Omental fat pad (tissue), 4 donors: ENCODE measurements around the gene RNLS. TPM values are rescaled to one million over a fixed set of nuclear protein-coding genes. Genes with fewer than 3 reads are reported as not detected.

Experiments used
- ATAC-seq: fragments of 150-250 bp; one replicate; pipeline ENCODE4 v1.9.1; 2016; ENCODE audit warnings: mild to moderate bottlenecking, moderate library complexity; ENCODE audit not compliant: low FRiP score
- DNase-seq: peaks from one replicate; pipeline ENCODE4 v3.0.0-alpha.2; 2019; ENCODE audit warnings: low spot score
- total RNA-seq, 4 donors: library from RNA; depleted of rRNA; stranded (reverse); fragments of >200 nt; gene quantifications; one replicate each; pipeline ENCODE4 v1.1.0, GENCODE V29; 2016
- TF ChIP-seq, protein P1 (sequence below), 3 donors: fragments of 450-650 bp; IDR thresholded peaks; one replicate each; pipeline ENCODE4 v1.5.1; 2016 to 2017; ENCODE audit warnings: antibody characterized with exemption in 3 of 3, mild to moderate bottlenecking in 3 of 3, moderate library complexity in 2 of 3

RNLS gene
- total RNA-seq, 4 donors from 2014 or later, result 13.3 to 24.7 (median 18.3) TPM

DNA sequence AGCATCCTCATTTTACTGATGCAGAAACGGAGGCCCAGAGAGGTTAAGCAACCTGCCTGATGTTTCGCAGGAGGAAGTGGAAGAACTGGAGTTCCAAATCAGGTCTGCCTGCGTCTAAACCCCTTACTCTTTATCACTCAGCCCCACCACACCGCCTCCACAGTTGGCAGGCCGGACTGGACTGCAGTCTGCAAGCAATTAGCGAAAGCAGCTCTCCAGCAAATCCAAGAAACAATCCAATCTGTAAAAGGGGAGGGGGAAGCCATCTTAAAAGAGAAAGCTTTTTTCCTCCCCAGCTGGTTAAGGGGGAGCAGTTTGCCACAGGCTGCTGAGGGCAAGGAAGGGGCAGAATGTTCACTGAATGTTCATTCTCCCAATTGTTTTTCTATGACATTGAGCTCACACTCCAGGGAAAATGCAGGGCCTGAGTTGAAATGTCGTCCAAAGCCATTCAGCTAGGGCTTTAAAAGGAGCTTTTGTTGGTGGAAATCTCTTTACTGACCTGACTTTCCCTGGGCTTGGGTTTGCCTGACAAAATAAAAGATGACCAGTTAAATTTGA, 350.1 kb downstream of the RNLS start:
- DNase-seq, result no peak
- ATAC-seq, result no peak
- TF ChIP-seq, protein P1, sequence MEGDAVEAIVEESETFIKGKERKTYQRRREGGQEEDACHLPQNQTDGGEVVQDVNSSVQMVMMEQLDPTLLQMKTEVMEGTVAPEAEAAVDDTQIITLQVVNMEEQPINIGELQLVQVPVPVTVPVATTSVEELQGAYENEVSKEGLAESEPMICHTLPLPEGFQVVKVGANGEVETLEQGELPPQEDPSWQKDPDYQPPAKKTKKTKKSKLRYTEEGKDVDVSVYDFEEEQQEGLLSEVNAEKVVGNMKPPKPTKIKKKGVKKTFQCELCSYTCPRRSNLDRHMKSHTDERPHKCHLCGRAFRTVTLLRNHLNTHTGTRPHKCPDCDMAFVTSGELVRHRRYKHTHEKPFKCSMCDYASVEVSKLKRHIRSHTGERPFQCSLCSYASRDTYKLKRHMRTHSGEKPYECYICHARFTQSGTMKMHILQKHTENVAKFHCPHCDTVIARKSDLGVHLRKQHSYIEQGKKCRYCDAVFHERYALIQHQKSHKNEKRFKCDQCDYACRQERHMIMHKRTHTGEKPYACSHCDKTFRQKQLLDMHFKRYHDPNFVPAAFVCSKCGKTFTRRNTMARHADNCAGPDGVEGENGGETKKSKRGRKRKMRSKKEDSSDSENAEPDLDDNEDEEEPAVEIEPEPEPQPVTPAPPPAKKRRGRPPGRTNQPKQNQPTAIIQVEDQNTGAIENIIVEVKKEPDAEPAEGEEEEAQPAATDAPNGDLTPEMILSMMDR (IDR thresholded peaks at IDR 0.05), result no peak

DNA sequence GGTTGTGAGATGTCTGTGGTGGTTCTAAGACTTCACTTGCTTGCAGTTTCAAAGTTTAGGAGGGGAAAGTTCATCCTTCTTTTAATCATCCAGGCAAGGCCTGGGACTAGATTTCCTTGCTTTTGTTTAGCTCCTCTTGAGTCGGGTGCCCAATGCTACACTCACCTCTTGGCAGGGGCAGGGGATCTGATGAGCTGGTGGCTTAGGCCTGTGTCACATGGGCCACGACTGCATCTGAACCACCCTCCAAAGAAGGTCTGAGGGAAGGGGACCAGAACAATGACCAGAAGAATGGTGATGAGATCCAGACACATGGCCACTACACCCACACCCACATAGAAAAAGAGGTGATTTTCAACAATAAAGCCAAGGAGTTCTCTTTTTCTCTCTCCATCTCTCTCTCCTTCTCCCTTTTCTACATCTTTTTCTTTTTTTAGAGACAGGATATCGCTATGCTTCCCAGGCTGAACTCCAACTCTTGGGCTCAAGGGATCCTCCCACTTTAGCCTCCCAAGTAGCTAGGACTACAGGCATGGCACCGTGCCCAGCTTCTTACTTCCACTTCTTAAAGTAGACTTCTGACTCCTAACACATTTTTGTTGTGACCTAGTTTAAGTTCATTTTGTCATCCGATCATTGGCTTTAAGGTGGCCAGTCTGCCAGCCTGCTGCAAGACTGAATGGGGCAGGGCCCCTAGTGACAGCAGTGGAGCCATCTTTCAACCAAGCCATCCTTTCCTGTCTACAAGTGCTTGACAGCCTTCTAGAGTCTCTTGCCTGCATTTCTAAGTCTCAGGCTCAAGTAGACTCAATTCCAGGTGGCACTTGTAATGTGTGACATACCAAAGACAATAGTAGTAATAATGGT, 350.9 kb downstream of the RNLS start:
- TF ChIP-seq, protein P1 (IDR thresholded peaks at IDR 0.05), result no peak
- ATAC-seq (no peak), DNase-seq (peak; percentile 67)

DNA sequence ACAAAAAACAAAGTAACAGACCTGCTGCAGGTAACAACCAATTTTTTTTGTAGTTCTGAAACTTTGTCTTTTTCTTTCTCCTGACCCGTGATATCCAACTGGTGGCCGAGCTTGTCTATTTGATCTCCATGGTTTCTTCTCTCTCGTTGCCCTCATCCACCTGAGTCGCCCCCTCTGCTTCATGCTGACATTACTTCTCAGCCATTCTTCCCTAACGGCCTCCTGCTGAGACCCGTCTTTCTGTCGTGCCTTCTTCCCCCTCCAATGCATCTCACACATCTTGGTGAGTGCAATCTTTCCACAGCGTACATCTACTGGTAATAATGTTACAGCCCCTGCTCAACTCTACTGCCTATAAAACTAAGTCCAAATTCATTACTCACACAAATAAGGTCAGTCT, 352.9 kb downstream of the RNLS start:
- ATAC-seq (no peak), DNase-seq (no peak)
- TF ChIP-seq, protein P1 (IDR thresholded peaks at IDR 0.05), result no peak

DNA sequence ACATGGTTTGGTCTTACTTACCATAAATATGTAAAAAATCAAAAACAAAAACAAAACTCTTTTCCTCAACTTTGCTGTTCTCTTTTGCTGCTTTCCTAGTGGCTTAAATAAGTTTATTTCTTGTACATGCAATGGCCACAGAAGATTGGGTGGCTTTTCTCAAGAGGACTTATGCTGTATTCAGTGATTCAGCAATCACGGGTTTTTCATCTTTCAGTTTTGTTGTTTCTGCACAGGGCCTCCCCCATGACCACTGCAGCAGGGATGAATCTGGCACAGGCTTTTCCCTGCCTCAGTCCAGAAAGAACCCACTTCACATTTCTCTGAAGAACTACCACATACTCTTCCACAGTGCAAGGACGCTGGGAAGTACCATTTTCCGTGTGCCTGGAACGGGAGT, 355.0 kb downstream of the RNLS start:
- ATAC-seq, result no peak
- no peak for DNase-seq
- TF ChIP-seq, protein P1 (IDR thresholded peaks at IDR 0.05), result no peak

DNA sequence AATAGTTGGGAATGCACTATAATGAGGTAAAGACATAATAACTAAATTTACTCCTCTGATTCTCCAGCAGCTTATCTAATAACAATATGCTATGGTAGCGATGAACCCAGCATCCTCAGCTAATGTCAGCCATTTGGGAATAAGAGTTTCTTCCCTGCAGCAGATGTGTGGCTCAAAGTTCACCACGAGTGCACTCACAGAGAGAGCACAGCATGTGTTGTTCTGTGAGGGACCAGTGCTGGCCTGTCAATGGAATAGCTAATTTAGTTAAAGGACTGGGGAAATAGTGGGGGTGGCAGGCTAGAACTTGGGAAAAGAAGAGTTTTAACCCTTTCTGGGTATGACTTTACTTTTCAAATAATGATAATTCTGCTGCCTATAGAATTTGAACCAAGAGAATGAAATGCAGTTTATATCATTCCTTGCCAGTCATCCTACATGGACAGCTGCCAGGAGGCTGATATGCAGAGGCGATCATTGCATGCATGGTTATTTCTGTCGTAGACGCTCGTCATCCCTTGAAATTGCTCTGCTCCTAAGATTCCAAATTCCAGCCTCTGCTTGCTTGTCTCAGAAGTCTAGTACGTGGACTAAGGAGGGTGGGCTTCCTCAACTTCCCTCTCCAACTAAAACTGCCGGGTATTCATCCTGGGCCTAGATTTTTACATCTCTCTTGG, 355.6 kb downstream of the RNLS start:
- DNase-seq (no peak), ATAC-seq (no peak)
- TF ChIP-seq, protein P1 (IDR thresholded peaks at IDR 0.05), result no peak

DNA sequence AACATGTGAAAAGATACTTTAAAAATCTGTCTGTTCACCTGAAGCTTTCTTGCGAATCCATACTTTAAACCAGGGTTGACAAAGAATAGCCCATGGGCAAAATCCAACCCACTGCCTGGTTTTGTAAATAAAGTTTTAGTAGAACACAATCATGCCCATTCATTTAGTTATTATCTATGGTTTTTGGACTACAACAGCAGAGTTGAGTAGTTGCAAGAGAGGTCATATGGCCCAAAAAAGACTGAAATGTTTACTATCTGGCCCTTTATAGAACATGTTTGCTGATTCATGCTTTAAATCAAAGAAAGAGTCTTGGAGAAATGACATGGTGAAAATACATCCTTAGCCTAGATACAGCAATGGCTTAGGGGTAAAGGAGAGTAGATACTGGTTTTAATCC, 356.2 kb downstream of the RNLS start:
- ATAC-seq (no peak), DNase-seq (no peak)
- TF ChIP-seq, protein P1 (IDR thresholded peaks at IDR 0.05), result no peak
